ENCODE measurements around the gene APOBEC4. TPM values are rescaled to one million over a fixed set of nuclear protein-coding genes. Genes with fewer than 3 reads are reported as not detected.

Gene APOBEC4
- total RNA-seq, 1 experiment from 2014 or later, result not detected

DNA sequence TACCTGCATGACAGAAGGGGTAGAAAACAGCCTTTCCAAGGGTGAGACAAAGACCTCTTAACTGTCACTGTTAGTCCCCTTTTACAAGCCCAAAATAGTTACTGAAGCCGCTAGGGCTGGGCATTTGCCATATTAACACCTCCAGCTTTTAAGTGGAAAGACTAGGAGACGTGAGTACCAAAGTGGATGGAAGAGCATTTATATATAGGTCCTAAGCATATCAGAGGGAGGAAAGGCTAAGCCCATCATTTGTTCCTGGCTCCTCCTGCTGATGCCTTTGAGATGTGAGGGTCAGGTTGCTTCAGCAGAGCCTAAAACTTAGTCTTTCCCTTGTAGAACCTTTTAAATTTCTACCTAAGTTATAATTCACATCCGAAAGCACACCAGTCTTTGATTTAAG lies 25.7 kb upstream of the APOBEC4 start:
- Histone ChIP-seq H2AFZ (no peak overlapping the region), H3F3A (ENCODE audit: insufficient read depth, low read depth) (no peaks in the 10 kb centered on the region), H3K36me3 (ENCODE audit: low read depth) (no peaks in the 10 kb centered on the region), H3K79me2 (ENCODE audit: low read depth) (no peaks in the 10 kb centered on the region), H3K4me3 (no peak overlapping the region), H3K4me1 (replicated peaks; ENCODE audit: insufficient read depth) (peaks cover 10% of the 10 kb centered on the region; the same call in 1 of the 2 replicates), H3K27ac (no peak overlapping the region), H3K27me3 (ENCODE audit: insufficient read depth, low read depth) (no peaks in the 10 kb centered on the region), H3K4me2 (no peak overlapping the region), H3K9me3 (ENCODE audit: insufficient read depth, low read depth) (no peaks in the 10 kb centered on the region; the same call in 1 of the 2 replicates), H4K20me1 (ENCODE audit: insufficient read depth) (no peaks in the 10 kb centered on the region), H3K9me2 (ENCODE audit: insufficient read depth) (peaks cover 3% of the 10 kb centered on the region; the same call in 1 of the 2 replicates)
- POLR2A ChIA-PET (ENCODE audit: unreplicated experiment), result no interaction called here
- CTCF ChIA-PET, result no interaction called here
- intact Hi-C loops (cut with micrococcal nuclease; ENCODE audit: unreplicated experiment), result no loop called here
- no peak for DNase-seq
- no TSS peak for BruUV-seq (replicated peaks)
- TF ChIP-seq, protein P1, sequence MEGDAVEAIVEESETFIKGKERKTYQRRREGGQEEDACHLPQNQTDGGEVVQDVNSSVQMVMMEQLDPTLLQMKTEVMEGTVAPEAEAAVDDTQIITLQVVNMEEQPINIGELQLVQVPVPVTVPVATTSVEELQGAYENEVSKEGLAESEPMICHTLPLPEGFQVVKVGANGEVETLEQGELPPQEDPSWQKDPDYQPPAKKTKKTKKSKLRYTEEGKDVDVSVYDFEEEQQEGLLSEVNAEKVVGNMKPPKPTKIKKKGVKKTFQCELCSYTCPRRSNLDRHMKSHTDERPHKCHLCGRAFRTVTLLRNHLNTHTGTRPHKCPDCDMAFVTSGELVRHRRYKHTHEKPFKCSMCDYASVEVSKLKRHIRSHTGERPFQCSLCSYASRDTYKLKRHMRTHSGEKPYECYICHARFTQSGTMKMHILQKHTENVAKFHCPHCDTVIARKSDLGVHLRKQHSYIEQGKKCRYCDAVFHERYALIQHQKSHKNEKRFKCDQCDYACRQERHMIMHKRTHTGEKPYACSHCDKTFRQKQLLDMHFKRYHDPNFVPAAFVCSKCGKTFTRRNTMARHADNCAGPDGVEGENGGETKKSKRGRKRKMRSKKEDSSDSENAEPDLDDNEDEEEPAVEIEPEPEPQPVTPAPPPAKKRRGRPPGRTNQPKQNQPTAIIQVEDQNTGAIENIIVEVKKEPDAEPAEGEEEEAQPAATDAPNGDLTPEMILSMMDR (conservative IDR thresholded peaks at IDR 0.05), result no peak
- no peak for TF ChIP-seq EZH2 (IDR thresholded peaks at IDR 0.05; ENCODE audit: low read depth)

DNA sequence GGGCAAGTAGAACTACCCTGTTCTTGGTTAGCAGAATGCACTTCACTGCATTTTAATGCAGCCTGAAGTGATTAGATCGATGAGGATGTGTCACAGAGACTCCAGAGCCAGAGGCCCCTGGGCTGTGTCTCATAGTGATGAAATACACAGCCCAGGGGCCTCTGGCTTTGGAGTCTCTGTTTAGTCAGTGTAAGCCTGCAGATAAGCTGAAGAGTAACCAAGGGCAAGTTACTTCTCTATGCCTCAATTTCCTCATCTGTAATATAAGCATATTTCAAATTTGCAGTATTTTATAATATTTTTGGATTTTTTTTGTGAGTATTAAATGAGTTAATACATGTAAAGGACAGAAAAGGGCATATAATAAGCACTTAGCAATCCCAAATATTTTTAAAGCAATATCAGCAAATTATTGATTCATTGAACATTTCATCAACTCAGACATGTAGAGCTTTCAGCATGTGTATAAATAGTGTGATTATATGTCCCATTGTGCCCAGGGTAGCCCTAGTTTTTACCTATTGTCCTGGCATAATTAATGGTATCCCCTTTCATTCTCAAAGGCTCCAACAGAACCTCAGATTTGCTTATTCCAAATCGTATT lies 23.6 kb upstream of the APOBEC4 start:
- POLR2A ChIA-PET (ENCODE audit: unreplicated experiment), result no interaction called here
- H3K4me3 ChIP-seq, result no peak overlapping the region
- H4K20me1 ChIP-seq (ENCODE audit: insufficient read depth), result no peaks in the 10 kb centered on the region
- no TSS peak for BruUV-seq (replicated peaks)
- no peaks in the 10 kb centered on the region for H3K36me3 ChIP-seq (ENCODE audit: low read depth)
- H3K27me3 ChIP-seq (ENCODE audit: insufficient read depth, low read depth), result no peaks in the 10 kb centered on the region
- H2AFZ ChIP-seq, result no peak overlapping the region
- DNase-seq, result peak in 1 of 2 experiments; percentile 53
- TF ChIP-seq, protein P1 (conservative IDR thresholded peaks at IDR 0.05), result no peak
- no peak for TF ChIP-seq EZH2 (IDR thresholded peaks at IDR 0.05; ENCODE audit: low read depth)
- H3K9me2 ChIP-seq (ENCODE audit: insufficient read depth), result no peaks in the 10 kb centered on the region
- H3K9me3 ChIP-seq (ENCODE audit: insufficient read depth, low read depth), result no peaks in the 10 kb centered on the region; the same call in 1 of the 2 replicates
- H3K79me2 ChIP-seq (ENCODE audit: low read depth), result no peaks in the 10 kb centered on the region
- H3K27ac ChIP-seq, result no peak overlapping the region
- H3F3A ChIP-seq (ENCODE audit: insufficient read depth, low read depth), result no peaks in the 10 kb centered on the region
- H3K4me2 ChIP-seq, result no peak overlapping the region
- peaks cover 10% of the 10 kb centered on the region; the same call in 1 of the 2 replicates for H3K4me1 ChIP-seq (replicated peaks; ENCODE audit: insufficient read depth)
- CTCF ChIA-PET, result no interaction called here
- intact Hi-C loops (cut with micrococcal nuclease; ENCODE audit: unreplicated experiment), result no loop called here

DNA sequence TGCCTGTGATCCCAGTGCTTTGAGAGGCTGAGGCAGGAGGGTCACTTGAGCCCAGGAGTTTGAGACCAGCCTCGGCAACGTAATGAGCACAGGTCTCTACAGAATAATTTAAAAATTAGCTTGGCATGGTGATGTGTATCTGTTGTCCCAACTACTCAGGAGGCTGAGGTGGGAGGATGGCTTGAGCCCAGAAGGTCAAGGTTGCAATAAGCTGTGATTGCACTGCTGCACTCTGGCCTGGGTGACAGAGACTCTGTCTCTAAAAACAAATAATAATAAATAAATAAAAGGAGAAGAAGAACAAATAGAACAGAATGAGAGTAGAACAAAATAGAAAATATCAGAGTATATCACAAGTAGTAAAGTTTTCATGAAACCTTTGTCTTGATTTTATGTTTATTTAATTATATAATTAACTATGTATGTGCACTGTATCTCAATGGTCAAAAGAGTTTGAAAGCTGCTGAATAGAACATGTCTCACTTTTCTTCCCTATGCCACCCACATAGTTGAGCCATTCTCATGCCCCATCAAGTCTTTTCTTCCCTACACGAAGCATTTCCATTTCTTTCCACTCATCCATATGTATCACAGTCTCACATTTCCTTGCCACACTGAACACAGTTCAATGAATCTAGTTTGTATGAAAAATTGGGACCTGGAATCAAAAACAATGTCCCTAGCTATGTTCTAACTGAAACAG lies 22.9 kb upstream of the APOBEC4 start:
- no peak for DNase-seq
- Histone ChIP-seq H3K9me2 (ENCODE audit: insufficient read depth) (no peaks in the 10 kb centered on the region), H3K4me2 (no peak overlapping the region), H3K36me3 (ENCODE audit: low read depth) (no peaks in the 10 kb centered on the region), H4K20me1 (ENCODE audit: insufficient read depth) (no peaks in the 10 kb centered on the region), H2AFZ (no peak overlapping the region), H3K79me2 (ENCODE audit: low read depth) (no peaks in the 10 kb centered on the region), H3K9me3 (ENCODE audit: insufficient read depth, low read depth) (no peaks in the 10 kb centered on the region; the same call in 1 of the 2 replicates), H3K4me3 (no peak overlapping the region), H3F3A (ENCODE audit: insufficient read depth, low read depth) (no peaks in the 10 kb centered on the region), H3K4me1 (replicated peaks; ENCODE audit: insufficient read depth) (peaks cover 10% of the 10 kb centered on the region; the same call in 1 of the 2 replicates), H3K27me3 (ENCODE audit: insufficient read depth, low read depth) (no peaks in the 10 kb centered on the region), H3K27ac (no peak overlapping the region)
- intact Hi-C loops (cut with micrococcal nuclease; ENCODE audit: unreplicated experiment), result no loop called here
- ChIA-PET CTCF (no interaction called here), POLR2A (ENCODE audit: unreplicated experiment) (no interaction called here)
- no TSS peak for BruUV-seq (replicated peaks)
- no peak for TF ChIP-seq EZH2 (IDR thresholded peaks at IDR 0.05; ENCODE audit: low read depth)
- TF ChIP-seq, protein P1 (conservative IDR thresholded peaks at IDR 0.05), result no peak

Measured in PC-9 (cell line).